NCI-H526 (cell line): Measurements from ENCODE around the gene PARD6A.
"Not testable (repeated sequence)": the region's sequence is repeated elsewhere in the genome, so short reads cannot be mapped to it uniquely, and the experiment has no call there.

Source experiments
- DNase-seq, 2 experiments: peaks; one replicate each; lab custom pipeline; 2025; lab: John Stamatoyannopoulos, UW

PARD6A gene

DNA sequence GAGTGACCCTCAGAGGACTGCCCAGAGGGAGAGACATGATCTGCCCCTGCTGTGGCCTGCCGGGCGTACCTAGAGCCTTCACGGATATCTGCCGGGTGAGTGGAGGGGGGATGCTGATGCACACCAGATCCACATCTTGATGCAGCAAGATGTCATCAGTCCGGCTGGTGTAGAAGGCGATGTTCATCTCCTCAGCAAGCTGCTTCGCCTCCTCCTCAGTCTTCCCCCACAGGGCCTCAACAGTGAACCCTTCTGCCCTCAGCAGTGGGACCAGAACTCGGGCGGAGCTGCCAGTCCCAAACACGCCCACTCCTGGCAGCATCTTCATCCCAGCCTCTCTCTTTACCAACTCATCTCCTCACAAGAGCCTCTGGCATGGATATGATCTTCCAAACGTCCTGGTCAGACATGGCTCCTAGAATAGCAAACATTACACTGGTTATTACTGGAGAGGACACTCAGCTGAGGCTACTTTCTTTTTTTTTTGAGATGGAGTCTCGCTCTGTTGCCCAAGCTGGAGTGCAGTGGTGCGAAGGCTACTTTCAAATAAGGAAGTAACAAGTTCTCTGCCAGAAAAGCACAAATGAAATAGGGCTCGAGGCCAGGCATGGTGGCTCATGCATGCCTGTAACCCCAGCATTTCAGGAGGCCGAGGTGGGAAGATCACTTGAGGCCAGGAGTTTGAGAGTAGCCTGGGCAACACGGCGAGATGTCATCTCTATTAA is 24.8 kb downstream of the PARD6A start:
- no peak for DNase-seq

DNA sequence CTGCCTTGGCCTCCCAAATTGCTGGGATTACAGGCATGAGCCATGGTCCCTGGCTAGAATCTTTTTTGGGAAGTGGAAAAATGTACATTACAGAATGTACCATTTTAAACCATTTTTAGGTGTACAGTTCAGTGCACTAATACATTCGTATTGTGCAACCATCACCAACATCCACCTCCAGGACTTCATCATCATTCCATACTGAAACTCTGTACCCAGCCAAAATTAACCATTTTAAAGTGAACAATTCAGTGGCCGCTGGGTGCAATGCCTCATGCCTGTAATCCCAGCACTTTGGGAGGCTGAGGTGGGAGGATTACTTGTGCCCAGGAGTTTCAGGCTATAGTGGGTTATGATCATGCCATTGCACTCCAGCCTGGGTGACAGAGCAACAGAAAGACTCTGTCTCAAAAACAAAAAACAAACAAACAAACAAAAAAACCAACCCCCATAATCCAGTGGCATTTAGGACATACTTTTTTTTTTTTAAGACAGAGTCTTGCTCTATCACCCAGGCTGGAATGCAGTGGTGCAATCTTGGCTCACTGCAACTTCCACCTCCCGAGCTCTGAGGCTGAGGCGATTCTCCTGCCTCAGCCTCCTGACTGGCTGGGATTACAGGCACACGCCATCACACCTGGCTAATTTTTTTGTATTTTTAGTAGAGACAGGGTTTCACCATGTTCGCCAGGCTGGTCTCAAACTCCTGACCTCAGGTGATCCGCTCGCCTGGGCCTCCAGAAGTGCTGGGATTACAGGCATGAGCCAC is 32.9 kb downstream of the PARD6A start:
- not testable (repeated sequence) for DNase-seq

DNA sequence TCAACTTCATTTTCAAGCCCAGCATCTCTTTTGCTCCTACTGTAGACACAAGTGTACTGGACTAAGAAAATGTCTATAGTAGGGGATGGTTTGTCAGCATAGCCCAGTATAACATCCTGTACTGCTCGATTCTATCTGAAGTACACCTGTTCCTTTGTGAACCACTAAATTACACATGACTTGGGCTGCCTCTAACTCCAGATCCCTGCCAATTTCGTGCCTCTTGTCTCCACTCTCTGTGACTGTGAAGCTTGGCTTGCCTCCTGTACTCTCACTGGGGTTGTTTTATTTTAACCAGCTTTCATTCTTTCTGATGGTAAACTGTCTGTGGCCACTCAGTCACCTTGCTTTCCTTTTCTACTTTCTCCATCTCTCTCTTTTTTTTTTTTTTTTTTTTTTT is 33.9 kb downstream of the PARD6A start:
- DNase-seq, result no peak

GRCh38 chr16:67697422-67698185 is 36.8 kb downstream of the PARD6A start:
- no peak for DNase-seq

- DNase-seq, result no peak
Observed at GRCh38 chr16:67699265-67699664, 38.5 kb downstream of the PARD6A start.

DNA sequence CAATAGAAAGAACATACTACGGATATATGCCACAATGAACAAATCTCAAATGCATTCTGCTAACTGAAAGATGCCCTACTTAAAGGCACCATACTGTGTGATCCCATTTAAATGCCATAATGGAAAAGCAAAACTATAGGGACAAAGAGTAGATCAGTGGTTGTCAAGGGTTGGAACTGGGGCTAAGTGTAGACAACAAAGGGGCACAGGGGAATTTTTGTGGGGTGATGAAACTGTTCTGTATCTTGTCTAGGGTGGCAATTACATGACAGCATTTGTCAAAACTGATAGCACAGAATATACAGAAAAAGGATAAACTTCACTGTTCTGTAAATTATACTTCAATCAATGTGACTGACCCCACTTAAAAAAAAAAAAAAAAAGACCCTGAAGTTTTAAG is 40.7 kb downstream of the PARD6A start:
- DNase-seq, result no peak

DNA sequence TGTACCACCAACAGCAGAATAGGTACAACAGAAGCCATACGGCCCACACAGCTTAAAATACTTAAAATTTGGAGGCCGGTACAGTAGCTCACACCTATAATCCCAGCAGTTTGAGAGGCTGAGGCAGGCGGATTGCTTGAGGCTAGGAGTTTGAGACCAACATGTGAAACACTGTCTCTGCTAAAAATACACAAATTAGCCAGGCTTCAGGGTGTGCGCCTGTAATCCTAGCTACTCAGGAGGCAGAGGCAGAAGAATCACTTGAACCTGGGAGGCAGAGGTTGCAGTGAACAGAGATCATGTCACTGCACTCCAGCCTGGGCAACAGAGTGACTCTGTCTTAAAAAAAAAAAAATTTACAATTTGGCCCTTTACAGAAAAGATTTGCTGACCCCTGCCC is 41.4 kb downstream of the PARD6A start:
- no peak for DNase-seq

GRCh38 chr16:67703626-67704025 is 42.9 kb downstream of the PARD6A start:
- no peak for DNase-seq

DNA sequence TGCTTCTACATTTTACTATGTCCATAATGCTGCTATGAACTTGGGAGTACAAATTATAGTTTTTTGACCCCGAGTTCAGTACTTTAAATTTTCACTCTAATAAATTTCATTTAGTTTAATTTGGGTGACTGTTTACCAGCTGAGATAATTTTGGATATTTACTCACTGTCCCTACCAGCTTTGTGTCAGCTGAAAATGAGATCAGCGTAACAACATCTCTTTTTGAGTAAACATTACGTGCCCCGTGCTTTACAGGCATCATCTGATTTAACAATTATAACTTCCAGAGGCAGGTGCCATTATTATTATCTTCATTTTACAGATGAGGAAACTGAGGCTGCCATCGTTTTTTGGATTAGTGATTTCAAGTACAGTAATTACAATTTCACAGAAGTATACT is 43.4 kb downstream of the PARD6A start:
- no peak for DNase-seq

- no peak for DNase-seq
Observed at GRCh38 chr16:67707210-67707609, 46.5 kb downstream of the PARD6A start.

DNA sequence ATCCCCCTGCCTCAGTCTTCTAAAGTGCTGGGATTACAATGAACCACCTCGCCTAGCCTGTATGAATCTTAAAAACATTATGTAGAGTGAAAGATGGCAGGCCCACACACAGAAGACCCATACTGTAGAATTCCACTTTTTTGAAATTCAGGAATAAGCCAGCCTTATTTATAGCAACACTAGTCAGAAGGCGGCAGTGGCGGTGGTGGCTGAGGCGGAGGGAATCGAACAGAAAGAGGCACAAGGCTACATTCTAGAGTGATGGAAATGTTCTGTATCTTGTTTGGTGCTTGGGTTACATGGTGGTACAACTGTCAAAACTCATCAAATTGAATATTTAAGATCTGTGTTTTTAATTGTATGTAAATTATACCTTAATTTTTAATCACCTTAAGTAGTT is 47.0 kb downstream of the PARD6A start:
- no peak for DNase-seq

- DNase-seq, result no peak
Observed at GRCh38 chr16:67708368-67708771, 47.6 kb downstream of the PARD6A start.

GRCh38 chr16:67709050-67709449 is 48.3 kb downstream of the PARD6A start:
- no peak for DNase-seq

DNA sequence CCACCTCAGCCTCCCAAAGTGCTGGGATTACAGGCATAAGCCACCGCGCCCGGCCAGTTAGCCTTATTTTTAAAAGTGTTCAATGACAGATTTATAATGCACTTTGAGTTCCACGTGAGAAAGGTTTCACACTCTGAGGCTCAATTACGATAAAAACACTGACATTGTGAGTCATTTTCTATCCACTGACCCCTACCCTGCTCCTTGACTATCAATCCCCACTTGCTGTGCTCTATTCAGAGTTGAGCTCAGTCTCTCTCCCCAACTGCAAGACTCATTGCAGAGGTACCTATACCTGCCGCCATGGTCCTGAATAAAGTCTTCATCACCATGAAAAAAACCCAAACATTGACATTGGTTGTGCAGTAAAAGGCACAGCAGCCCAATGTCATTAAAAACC is 49.8 kb downstream of the PARD6A start:
- no peak for DNase-seq
